Endothelial cell of umbilical vein (primary cell): ENCODE data around the gene PCDH9. TPM values are rescaled to one million over a fixed set of nuclear protein-coding genes. Genes with fewer than 3 reads are reported as not detected.

Source experiments
- BruUV-seq: library from RNA; stranded (reverse); fragments of 400-500 nt; replicated peaks from 2 replicates; lab custom pipeline; 2021; lab: Mats Ljungman, UMichigan
- CTCF ChIA-PET: fragments of 300-600, 350-600 bp; sonication (Branson Sonifier 250); formaldehyde crosslinking; loops from one replicate; lab custom pipeline; 2021; ENCODE audit warnings: antibody characterized with exemption, inconsistent platforms; lab: Charles Lee
- POLR2A ChIA-PET: fragments of 300-600, 350-600 bp; sonication (Branson Sonifier 250); formaldehyde crosslinking; loops from one replicate; lab custom pipeline; 2021; ENCODE audit warnings: antibody characterized with exemption, inconsistent platforms; lab: Charles Lee
- DNase-seq: peaks from one replicate; pipeline ENCODE4 v3.0.0-alpha.2; 2011; ENCODE audit warnings: low read depth, low spot score
- FAIRE-seq: peaks from 2 replicates; lab custom pipeline; 2011; peaks lifted over from hg19 to GRCh38; lab: Jason Lieb, UNC
- H2AFZ ChIP-seq: 2 replicates; pipeline ENCODE4 v1.6.0; 2012; ENCODE audit warnings: low read depth, low read length, control low read depth, inconsistent platforms
- H3K27ac ChIP-seq: 2 replicates; pipeline ENCODE4 v1.5.1; 2011; ENCODE audit warnings: low read depth, mild to moderate bottlenecking, control low read depth, low read length, moderate library complexity; ENCODE audit not compliant: insufficient read depth
- H3K27me3 ChIP-seq, 2 experiments: 2 replicates each; pipeline versions ENCODE4 v1.6.0 to v1.6.1; 2011; ENCODE audit warnings: low read length in 2 of 2, mixed read lengths in 1 of 2; ENCODE audit not compliant: control insufficient read depth in 2 of 2, insufficient read depth in 2 of 2
- H3K36me3 ChIP-seq, 2 experiments: 2 replicates in 1 of 2; 3 replicates in 1 of 2; pipeline ENCODE4 v1.5.1; 2011; ENCODE audit warnings: low read length in 2 of 2, mild to moderate bottlenecking in 1 of 2, moderate library complexity in 1 of 2; ENCODE audit not compliant: control insufficient read depth in 2 of 2, insufficient read depth in 2 of 2; ENCODE audit errors: extremely low read depth in 1 of 2
- H3K4me1 ChIP-seq: 3 replicates; pipeline ENCODE4 v1.5.1; 2011; ENCODE audit warnings: mild to moderate bottlenecking, low read length; ENCODE audit not compliant: control insufficient read depth, insufficient read depth; ENCODE audit errors: extremely low read depth
- H3K4me2 ChIP-seq: 2 replicates; pipeline ENCODE4 v1.6.1; 2011; ENCODE audit warnings: low read length, control low read depth, mixed read lengths; ENCODE audit not compliant: insufficient read depth
- H3K4me3 ChIP-seq, 3 experiments: fragments of 200-600 bp in 1 of 3; sonication (generic), shearing (Covaris generic) in 1 of 3; replicated peaks in 1 of 3; 2 replicates each; pipeline ENCODE4 v1.5.1; 2011 to 2016; ENCODE audit warnings: control low read depth in 3 of 3, low read length in 3 of 3, mild to moderate bottlenecking in 2 of 3, inconsistent platforms in 1 of 3, low read depth in 1 of 3, moderate library complexity in 1 of 3; ENCODE audit not compliant: insufficient read depth in 1 of 3
- H3K79me2 ChIP-seq: 2 replicates; pipeline ENCODE4 v1.6.0; 2012; ENCODE audit warnings: low read length, inconsistent platforms; ENCODE audit not compliant: control insufficient read depth, insufficient read depth
- H3K9ac ChIP-seq: replicated peaks from 2 replicates; pipeline ENCODE3; 2011; ENCODE audit warnings: low read length, control low read depth; ENCODE audit not compliant: insufficient read depth; ENCODE audit errors: extremely low read depth
- H3K9me1 ChIP-seq: replicated peaks from 3 replicates; pipeline ENCODE4 v1.6.0; 2011; ENCODE audit warnings: mild to moderate bottlenecking, low read length; ENCODE audit not compliant: control insufficient read depth, insufficient read depth; ENCODE audit errors: extremely low read depth
- H3K9me3 ChIP-seq: replicated peaks from 2 replicates; pipeline ENCODE4 v1.5.1; 2012; ENCODE audit warnings: low read length, inconsistent platforms; ENCODE audit not compliant: control insufficient read depth, insufficient read depth
- H4K20me1 ChIP-seq: replicated peaks from 2 replicates; pipeline ENCODE3; 2011; ENCODE audit warnings: mild to moderate bottlenecking, low read length; ENCODE audit not compliant: control insufficient read depth, insufficient read depth; ENCODE audit errors: extremely low read depth
- CTCF ChIP-seq, 2 donors: IDR thresholded peaks; 1 replicate in 1 of 2; 2 replicates in 1 of 2; pipeline ENCODE4 v1.5.1; 2011; ENCODE audit warnings: low read length in 2 of 2, mild to moderate bottlenecking in 2 of 2, moderate library complexity in 2 of 2, control low read depth in 1 of 2, inconsistent platforms in 1 of 2, low read depth in 1 of 2; ENCODE audit not compliant: insufficient read depth in 1 of 2; ENCODE audit errors: extremely low read depth in 1 of 2
- EZH2 ChIP-seq: IDR thresholded peaks from 2 replicates; pipeline ENCODE4 v1.6.1; 2012; ENCODE audit warnings: borderline replicate concordance, low read depth, mild to moderate bottlenecking, moderate library complexity, low read length, inconsistent platforms; ENCODE audit not compliant: severe bottlenecking
- FOS ChIP-seq: IDR thresholded peaks from 2 replicates; pipeline ENCODE4 v1.6.1; 2011; ENCODE audit warnings: mild to moderate bottlenecking, low read length, moderate library complexity, borderline replicate concordance; ENCODE audit not compliant: insufficient read depth
- GATA2 ChIP-seq: IDR thresholded peaks from 2 replicates; pipeline ENCODE4 v1.7.0; 2011; ENCODE audit warnings: low read depth, mild to moderate bottlenecking, moderate library complexity, mixed read lengths, low read length; ENCODE audit not compliant: insufficient read length, insufficient read depth
- JUN ChIP-seq: IDR thresholded peaks from 2 replicates; pipeline ENCODE4 v1.6.1; 2011; ENCODE audit warnings: borderline replicate concordance, low read depth; ENCODE audit not compliant: insufficient read length, insufficient read depth
- MYC ChIP-seq: IDR thresholded peaks from one replicate; pipeline ENCODE4 v1.6.1; 2011; ENCODE audit warnings: mild to moderate bottlenecking, low read depth, low read length
- POLR2A ChIP-seq: IDR thresholded peaks from 2 replicates; pipeline ENCODE4 v1.6.1; 2012; ENCODE audit warnings: low read depth, mild to moderate bottlenecking, control low read depth, low read length
- POLR2AphosphoS5 ChIP-seq: IDR thresholded peaks from 2 replicates; pipeline ENCODE4 v1.6.1; 2012; ENCODE audit warnings: low read depth, mild to moderate bottlenecking, control low read depth, low read length, moderate library complexity; ENCODE audit not compliant: insufficient read depth
- dilution Hi-C: fragments of 300-500 bp; cut with MboI; formaldehyde crosslinking; loops from one replicate; pipeline ENCODE4 v1.15.0; 2019; ENCODE audit warnings: low sequenced_read_pairs; ENCODE audit not compliant: extremely low pct_ligation_motif_present
- intact Hi-C: fragments of 100-400 bp; cut with micrococcal nuclease; formaldehyde crosslinking; loops from one replicate; pipeline ENCODE4 v1.10.0; 2022
- polyA plus RNA-seq, 4 experiments: library from polyadenylated mRNA; depleted of rRNA in 3 of 4; stranded (reverse) in 3 of 4; unstranded in 1 of 4; fragments of >200 nt; gene quantifications; 2 replicates each; pipeline versions ENCODE4 v1.2.1 to v1.2.3, GENCODE V29; 2011 to 2012; ENCODE audit warnings: missing spikeins in 1 of 4
- total RNA-seq: library from RNA; stranded (reverse); gene quantifications from 2 replicates; pipeline ENCODE4 v1.2.3, GENCODE V29; 2021
- TF ChIP-seq, protein P1 (sequence below): IDR thresholded peaks from 2 replicates; pipeline ENCODE4 v1.6.1; 2011; ENCODE audit not compliant: insufficient read depth, insufficient read length

The PCDH9 gene
- total and polyA plus RNA-seq, 2 donors (not counting 3 experiments of a cell fraction or from before 2014, with no cell fraction given), result 1.1 to 5.2 TPM

DNA sequence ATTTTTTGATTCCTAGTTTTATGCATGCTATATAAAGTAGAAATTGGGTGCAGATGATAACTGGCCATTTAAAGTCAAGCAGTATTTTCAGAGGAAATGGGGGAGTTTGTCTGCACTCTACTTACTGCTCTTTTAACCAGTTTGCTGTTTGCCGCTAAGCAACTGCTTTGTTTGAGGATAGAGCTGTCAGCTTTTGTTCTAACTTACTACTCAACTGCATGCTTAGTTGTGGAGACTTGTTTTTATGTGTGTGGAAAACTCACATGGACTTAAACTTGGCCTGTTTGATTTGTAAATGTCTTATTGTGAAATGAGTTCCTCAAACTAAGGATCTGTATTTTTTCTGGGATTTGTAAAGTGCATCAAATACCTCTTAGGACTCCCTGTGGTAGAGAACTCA, 591.1 kb downstream of the PCDH9 start:
- H3K27ac ChIP-seq, result no peak overlapping the region
- no peaks in the 10 kb centered on the region for H3K27me3 ChIP-seq
- dilution Hi-C loops (no loop called here), intact Hi-C loops (loop anchor here (5.0 kb wide), 2 partner anchors 508 to 593 kb away; partner anchors contain the start of gene PCDH9)
- no peak overlapping the region for H3K9ac ChIP-seq
- ChIA-PET CTCF (no interaction called here), POLR2A (no interaction called here)
- no peak overlapping the region for H2AFZ ChIP-seq
- FAIRE-seq (no peak), DNase-seq (no peak)
- no peaks in the 10 kb centered on the region for H3K36me3 ChIP-seq
- peaks cover 18% of the 10 kb centered on the region for H3K4me1 ChIP-seq
- H3K4me3 ChIP-seq, result no peak overlapping the region
- H3K79me2 ChIP-seq, result no peaks in the 10 kb centered on the region
- no peaks in the 10 kb centered on the region for H3K9me3 ChIP-seq
- TF ChIP-seq POLR2A (no peak), POLR2AphosphoS5 (no peak), JUN (no peak), FOS (no peak), EZH2 (no peak), CTCF (IDR thresholded peaks at IDR 0.05; ENCODE audit: extremely low read depth in 1 of 2, insufficient read depth in 1 of 2, low read depth in 1 of 2, low read length in 2 of 2) (no peak), MYC (no peak), GATA2 (no peak)
- TF ChIP-seq, protein P1, sequence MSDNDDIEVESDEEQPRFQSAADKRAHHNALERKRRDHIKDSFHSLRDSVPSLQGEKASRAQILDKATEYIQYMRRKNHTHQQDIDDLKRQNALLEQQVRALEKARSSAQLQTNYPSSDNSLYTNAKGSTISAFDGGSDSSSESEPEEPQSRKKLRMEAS, result no peak
- no peaks in the 10 kb centered on the region for H4K20me1 ChIP-seq
- H3K9me1 ChIP-seq, result no peaks in the 10 kb centered on the region
- H3K4me2 ChIP-seq, result no peak overlapping the region
- no TSS peak for BruUV-seq
